ENCODE data around the gene LY9.

LY9 gene

GRCh38 chr1:160806784-160807183 is 10.8 kb downstream of the LY9 start:
- no peak for DNase-seq

DNA sequence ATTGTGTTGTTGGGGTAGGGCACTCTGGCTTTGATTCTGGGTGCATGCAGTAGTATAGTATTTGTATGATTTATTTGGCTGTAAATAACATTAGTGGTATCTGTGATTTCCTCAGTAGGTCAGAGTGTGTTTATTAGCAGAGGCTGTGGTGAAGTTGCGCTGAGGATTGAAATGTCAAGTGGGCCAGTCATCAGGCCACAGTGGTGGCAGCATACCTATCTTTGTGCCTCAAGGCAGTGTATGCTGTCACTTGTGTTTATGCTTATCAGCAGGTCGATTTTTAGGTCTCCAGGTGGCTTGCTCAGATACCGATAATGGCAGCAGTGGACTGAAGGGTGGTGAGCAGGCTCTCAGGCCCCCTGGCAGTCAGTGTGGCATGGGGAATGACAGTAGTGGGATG is 11.3 kb downstream of the LY9 start:
- DNase-seq = no peak

DNA sequence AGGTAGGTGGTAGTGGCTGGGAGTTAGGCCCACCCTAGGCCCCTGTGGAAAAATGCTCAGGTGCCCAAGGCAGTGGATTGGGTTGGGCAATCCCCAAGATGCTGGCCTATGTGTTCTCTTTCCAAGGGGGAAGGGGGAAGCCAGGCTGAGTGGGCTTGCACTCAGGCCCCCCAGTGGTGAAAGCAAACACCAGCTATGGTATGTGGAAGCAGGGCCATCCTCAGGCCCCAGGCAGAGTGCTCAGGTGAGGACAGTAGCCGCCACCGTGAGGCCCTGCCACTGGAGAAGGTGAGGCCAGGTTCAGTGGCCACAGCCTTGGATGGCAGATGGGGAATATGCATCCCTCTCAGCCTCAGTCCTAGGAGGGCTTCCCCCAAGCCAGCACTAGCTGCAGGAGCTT is 11.8 kb downstream of the LY9 start:
- DNase-seq = no peak

GRCh38 chr1:160808289-160808688 is 12.3 kb downstream of the LY9 start:
- DNase-seq = no peak

- DNase-seq = no peak
Observed at GRCh38 chr1:160810486-160810885, 14.5 kb downstream of the LY9 start.

GRCh38 chr1:160811147-160811546 is 15.2 kb downstream of the LY9 start:
- DNase-seq = no peak

- DNase-seq = no peak
Observed at GRCh38 chr1:160813215-160813614, 17.2 kb downstream of the LY9 start.

GRCh38 chr1:160814316-160814715 is 18.3 kb downstream of the LY9 start:
- no peak for DNase-seq

GRCh38 chr1:160814856-160815255 is 18.9 kb downstream of the LY9 start:
- DNase-seq = no peak

- no peak for DNase-seq
Observed at GRCh38 chr1:160818207-160818937, 22.4 kb downstream of the LY9 start.

DNA sequence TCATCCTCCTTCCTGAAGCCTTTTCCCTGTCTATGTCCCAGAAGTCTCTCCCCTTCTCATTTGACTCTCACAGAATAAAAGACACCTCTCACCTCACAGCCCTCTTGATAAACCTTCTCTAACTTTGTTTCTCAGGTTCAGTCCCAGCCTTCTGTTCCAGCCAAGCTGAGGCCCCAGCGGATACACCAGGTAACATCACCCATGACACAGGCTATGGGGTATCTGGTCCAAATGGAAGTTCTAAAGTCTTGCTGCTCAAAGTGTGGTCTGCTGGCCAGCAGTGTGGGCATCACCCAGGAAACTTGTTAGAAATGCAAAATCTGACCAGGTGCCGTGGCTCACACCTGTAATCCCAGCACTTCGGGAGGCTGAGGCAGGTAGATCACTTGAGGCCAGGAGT is 23.2 kb downstream of the LY9 start:
- no peak for DNase-seq

DNA sequence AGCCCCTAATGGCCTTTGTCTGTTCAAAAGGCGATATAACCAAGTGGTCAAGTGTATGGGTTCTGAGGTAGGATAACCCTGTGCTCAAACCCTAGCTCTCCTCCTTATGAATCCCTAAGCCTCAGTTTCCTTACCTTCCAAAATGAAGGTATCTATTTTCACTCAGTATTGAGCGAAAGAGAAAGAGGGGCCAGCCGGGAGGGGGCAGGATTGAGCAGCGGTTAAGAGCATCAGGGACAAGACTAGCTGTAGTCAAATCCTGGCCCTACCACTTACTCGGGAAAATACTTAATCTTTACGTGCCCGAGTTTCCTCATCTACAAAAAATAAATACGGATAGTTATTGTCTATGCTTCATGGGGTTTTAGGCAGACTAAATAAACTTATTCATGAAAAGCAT is 25.7 kb downstream of the LY9 start:
- DNase-seq = no peak

- no peak for DNase-seq
Observed at GRCh38 chr1:160823296-160823695, 27.3 kb downstream of the LY9 start.

DNA sequence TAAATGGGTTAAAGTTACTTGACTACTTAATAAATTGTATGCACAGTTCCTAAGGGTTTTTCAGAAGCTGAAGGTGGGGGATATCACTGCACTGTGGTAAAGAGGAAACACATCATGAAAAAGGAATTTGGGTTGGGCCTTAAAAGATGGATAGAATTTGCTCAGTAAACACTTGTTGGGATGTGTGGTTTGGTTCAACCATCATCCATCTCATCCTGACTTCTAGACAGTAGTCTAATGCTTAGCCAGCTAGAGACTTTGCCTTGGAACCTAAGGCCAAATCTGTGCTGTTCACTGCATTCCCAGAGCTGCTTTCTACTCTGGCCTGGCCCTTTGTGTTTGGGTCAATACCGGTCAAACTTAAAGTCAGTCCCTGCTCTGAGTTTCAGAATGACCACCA is 30.6 kb downstream of the LY9 start:
- no peak for DNase-seq

DNA sequence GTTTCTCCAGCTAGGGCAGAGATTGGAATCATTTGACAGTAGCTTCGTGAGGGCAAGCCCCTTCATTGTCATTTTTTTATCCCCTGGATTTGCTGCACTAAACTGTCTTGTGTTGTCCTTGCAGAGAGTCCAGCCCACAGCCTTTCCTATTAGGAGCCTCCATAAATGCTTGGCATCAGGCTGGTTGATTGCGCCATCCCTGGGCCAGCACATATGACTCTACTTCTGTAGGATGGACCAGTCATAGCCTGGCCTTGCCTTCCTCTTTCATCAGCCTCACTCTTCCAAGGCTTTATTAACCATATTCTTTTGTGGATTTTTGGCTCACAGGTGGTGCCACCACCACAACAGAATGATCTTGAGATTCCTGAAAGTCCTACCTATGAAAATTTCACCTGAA is 31.4 kb downstream of the LY9 start:
- no peak for DNase-seq

- DNase-seq = no peak
Observed at GRCh38 chr1:160829766-160830165, 33.8 kb downstream of the LY9 start.

- DNase-seq = peak; percentile 59
Observed at GRCh38 chr1:160830321-160831153, 34.6 kb downstream of the LY9 start.

DNA sequence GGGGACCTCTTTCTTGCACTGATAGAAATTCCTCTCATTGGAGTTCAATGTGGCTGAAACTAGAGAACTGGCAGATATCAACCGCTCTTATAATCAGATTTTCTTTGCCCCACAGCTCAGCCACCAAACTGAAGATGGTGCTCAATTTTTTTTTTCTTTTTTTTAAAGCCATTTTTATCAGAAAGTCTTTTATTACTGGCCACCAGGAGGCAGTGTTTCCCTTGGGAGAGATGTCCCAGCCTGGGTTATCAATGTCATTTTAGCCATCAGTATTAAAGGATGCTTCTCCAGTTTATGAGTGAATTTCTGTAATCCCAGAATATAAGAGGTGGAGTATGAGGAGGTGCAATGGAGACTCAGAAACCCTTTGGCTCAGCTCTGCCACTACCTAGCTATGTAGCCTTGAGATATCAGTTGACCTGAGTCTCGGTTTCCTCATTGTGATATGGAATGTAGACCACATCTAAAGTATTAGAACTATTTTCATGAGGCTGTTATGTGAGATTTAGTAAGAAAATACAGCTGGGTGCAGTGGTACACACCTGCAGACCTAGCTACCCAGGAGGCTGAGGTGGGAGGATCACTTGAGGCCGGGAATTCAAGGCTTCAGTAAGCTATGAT is 39.1 kb downstream of the LY9 start:
- DNase-seq = no peak

GRCh38 chr1:160835751-160836150 is 39.8 kb downstream of the LY9 start:
- no peak for DNase-seq

DNA sequence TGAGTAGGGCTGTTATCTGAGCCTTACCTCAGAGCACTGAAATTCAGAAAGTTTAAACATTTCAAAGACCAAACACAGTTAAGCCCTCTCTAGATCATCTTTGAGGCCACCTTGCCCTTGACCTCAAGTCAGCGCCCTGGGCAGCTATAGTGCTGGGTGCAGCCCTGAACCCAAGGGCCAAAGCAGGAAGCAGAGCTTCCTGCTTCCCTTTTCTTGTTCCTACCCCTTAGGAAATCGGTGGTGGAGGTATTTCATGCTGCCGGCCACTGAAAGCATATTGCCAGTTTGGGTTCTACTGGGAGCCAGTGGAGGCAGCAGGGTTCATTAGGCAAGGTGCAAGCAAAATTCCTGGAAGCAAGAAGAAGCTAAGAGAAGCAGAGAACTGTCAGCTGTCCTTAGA is 40.6 kb downstream of the LY9 start:
- DNase-seq = no peak

DNA sequence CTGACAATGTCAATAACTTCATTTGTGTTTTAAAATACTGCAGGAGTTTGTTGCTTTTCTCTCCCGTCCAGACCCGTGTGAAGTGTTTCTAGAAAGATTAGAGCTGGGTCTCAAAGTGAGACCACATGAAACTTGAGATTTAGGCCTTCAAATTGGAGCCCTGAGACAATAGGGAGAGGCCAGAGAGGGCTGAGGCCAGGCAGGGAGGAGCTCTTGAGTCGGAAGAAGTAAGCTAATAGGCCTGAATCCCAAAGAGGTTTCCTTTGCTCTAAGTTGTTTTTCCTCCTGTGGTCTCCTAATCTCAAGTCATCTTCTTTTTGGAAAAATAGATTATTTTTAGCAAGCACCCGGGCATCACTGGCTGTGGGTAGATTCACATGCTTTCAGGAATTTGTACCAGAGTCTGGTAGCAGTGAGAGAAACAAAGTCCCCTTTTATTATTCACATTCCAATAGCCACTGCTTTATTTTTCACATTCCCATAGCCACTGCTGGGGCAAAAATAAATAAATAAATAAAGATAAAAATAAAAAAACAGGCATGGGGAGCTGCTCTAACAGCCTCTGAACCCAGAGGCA is 41.1 kb downstream of the LY9 start:
- no peak for DNase-seq

DNA sequence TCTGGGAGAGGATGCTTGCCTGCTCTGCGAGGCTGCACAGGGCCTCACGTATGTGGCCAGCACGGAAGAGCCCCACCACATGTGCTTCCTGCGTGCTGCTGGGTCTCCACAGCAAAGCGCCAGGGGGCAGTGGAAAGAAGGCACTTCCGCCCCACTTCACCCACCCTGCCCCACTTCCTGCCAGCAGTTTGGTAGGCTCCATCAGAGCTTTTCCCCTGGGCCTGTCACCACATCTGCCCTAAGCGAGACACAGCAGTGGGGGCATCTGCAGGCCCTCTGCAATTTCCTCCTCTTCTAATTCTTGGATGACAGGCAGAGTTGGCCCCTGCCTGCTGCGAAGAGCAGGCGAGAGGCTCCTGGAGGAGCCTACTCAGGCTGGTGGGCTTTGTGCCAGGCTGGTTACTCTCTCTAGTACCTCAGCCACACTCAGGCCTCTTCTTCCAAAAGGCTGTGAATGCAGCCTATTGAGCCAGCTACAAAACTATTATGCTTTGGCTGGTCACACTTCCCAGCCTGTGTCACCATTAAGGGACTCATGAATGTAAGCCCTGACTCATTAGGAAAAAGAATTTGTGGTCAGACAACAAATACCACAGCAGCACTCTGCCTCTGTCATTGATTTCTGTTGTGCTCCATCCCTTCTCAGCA is 41.7 kb downstream of the LY9 start:
- DNase-seq = peak; percentile 83

GRCh38 chr1:160838888-160839287 is 42.9 kb downstream of the LY9 start:
- DNase-seq = no peak

Measured in activated effector memory CD4-positive, alpha-beta T cell treated with Interleukin-2 at 50 U/mL for 16 hours (primary cell).